ENCODE data around the gene CARD16.
A peak's percentile ranks its signal among the peaks of the same experiment; 100 is the strongest.
"Not testable (repeated sequence)": the region's sequence is repeated elsewhere in the genome, so short reads cannot be mapped to it uniquely, and the experiment has no call there.

The CARD16 gene

DNA sequence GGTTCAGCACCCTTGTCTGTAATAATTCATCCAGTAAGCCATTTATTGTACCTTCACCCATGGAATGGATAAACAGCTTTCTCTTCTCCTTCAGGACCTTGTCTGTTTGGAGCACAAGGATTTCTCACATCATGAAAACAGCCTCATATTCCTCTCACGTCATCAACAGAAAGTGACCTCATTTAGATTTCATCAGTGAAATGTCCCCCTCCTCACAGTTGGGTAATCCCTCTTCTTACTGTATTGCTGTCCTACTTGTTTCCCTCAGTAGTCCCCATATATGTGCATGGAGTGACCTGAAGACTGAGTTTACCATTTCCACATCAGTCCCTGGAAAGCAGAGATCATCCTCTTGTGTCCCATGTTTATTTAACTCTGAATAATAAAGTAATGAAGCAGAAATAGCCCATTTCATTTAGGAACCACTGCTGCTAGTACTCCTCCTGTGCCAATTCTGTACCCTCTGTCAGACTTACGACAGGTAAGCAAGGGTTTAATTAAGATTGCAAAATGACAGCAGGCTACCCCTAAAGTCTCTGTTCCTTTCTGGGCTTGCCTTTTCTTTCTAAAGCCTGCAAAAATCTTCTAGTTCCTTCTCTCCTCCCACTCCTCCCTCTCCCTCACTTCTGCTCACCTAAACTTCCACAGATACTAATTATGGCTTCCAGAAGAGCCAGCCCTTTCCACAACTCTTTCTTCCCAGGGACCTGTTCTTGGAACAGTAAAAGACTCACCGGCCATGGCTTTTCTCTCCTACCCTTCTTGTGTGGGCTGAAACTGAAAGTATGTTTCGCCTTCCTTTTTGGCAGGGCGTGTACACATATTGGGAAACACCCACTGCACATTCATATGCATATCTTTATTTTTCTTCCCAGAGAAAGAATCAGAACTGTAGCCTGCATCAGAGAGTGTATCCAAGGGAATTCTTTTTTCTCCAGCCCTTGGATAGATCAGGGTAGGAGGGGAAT, at the start of gene CARD16:
CARD16 (minus strand) TSS at position 779 of the 968 bp plus-strand sequence; CDS start at position 741, 38 bp downstream.
- Mint-ChIP-seq H3K4me3 (peak within 1 kb of the TSS; percentile 88), H3K4me1 (peaks cover 46% of the 10 kb centered on the region), H3K27ac (peak within 1 kb of the TSS; percentile 97), H3K36me3 (peaks cover 16% of the 10 kb centered on the region)
- H3K9me3 Mint-ChIP-seq, H3K27me3 Mint-ChIP-seq: not testable (repeated sequence)
- ATAC-seq: peak; percentile 91

DNA sequence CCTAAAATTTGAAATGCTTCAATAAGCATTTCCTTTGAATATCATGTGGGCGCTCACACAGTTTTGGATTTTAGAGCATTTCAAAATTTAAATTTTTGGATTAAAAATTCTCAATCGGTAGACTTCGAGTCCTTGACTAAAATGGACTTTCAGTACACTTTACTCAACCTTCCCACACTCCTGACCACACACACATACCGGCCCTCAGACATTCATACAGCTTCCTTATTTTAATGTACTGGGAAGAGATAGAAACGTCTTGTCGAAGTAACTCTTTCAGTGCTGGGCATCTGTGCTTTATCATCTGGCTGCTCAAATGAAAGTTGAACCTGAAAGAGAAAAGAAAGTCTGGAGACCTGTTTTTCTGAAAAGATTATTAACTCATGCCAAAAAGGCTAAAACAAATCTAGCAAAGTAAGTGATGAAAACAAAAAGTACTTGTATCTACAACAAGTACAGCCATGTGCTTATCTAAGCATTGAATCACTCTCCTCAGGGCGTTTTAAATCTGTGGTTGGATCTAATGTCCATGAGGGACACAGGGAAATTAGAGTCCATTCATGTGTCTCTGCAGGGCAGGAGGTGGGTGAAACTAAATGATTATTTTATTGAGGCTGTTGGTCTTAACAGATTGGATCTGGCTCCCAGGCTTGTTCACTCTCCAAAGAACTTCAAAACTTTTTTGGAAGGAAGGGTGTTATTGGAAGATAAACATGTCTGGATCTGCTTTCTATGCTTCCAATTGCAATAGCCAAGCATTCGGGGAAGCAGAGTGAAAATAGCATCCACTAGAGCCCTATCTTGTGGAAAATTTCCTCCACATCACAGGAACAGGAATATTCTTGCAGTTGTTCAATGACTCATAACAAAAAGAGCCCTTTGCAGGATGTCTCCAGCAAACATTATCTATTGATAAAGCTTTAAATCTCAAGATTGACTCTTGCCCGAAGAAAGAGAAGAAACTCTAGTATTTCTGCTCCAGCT, 47.4 kb upstream of the CARD16 start:
- H3K27me3 Mint-ChIP-seq: peaks cover 8% of the 10 kb centered on the region
- no peaks in the 10 kb centered on the region for H3K9me3 Mint-ChIP-seq
- ATAC-seq: no peak
- H3K4me1 Mint-ChIP-seq: no peaks in the 10 kb centered on the region
- no peaks in the 10 kb centered on the region for H3K36me3 Mint-ChIP-seq
- no peak overlapping the region for H3K27ac Mint-ChIP-seq
- no peak overlapping the region for H3K4me3 Mint-ChIP-seq

DNA sequence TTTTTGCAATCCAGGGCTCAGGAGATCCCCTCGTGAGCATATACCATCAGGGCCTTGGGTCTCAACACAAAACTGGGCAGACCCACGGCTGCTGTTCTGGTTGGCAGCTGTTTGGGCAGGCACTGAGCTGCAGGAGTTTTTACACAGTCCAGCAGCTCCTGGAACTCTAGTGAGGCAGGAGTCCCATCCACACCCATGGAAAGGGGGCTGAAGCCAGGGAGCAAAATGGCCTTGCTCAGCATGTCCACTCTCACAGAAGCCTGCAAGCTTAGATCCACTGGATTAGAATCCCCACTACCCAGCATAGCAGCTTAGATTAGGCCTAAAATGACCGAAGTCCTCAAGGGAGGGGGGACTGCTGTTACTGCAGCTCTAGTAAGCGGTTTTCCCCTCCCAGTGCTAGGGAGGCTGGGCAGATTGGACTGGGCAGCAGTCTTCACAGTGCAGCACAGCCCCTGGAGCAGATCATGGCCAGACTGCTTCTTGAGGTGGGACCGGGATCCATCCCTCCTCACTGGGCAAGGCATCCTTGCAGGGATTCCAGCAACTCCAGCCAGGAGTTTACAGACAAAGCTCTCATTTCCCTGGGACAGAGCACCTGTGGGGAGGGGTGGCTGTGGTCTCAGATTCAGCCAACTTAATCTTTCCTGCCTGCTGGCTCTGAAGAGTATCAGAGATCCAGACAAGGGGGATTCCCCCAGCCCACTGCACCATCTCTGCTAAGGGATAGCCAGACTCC, 36.4 kb upstream of the CARD16 start:
- H3K4me3 Mint-ChIP-seq: no peak overlapping the region
- H3K4me1 Mint-ChIP-seq: peaks cover 15% of the 10 kb centered on the region
- peaks cover 58% of the 10 kb centered on the region for H3K27me3 Mint-ChIP-seq
- no peak for ATAC-seq
- no peaks in the 10 kb centered on the region for H3K9me3 Mint-ChIP-seq
- H3K27ac Mint-ChIP-seq: no peak overlapping the region
- no peaks in the 10 kb centered on the region for H3K36me3 Mint-ChIP-seq

GRCh38 chr11:105080171-105080906, 35.2 kb upstream of the CARD16 start:
- H3K4me3 Mint-ChIP-seq, H3K27ac Mint-ChIP-seq: not testable (repeated sequence)

GRCh38 chr11:105078283-105078682, 33.1 kb upstream of the CARD16 start:
- no peak for ATAC-seq
- Mint-ChIP-seq H3K36me3 (no peaks in the 10 kb centered on the region), H3K27ac (no peak overlapping the region), H3K9me3 (no peaks in the 10 kb centered on the region), H3K4me3 (no peak overlapping the region), H3K4me1 (peaks cover 15% of the 10 kb centered on the region), H3K27me3 (peaks cover 57% of the 10 kb centered on the region)

More at GRCh38 chr11:105080171-105080906, 35.2 kb upstream of the CARD16 start:
- peaks cover 15% of the 10 kb centered on the region for H3K4me1 Mint-ChIP-seq
- not testable (repeated sequence) for H3K36me3 Mint-ChIP-seq, H3K9me3 Mint-ChIP-seq, ATAC-seq
- peaks cover 60% of the 10 kb centered on the region for H3K27me3 Mint-ChIP-seq

- ATAC-seq, H3K27ac Mint-ChIP-seq, H3K36me3 Mint-ChIP-seq, H3K9me3 Mint-ChIP-seq, H3K4me3 Mint-ChIP-seq: not testable (repeated sequence)
- Mint-ChIP-seq H3K27me3 (peaks cover 47% of the 10 kb centered on the region), H3K4me1 (peaks cover 15% of the 10 kb centered on the region)
Measured at GRCh38 chr11:105077141-105077790, 32.1 kb upstream of the CARD16 start.

GRCh38 chr11:105074166-105074530, 29.0 kb upstream of the CARD16 start:
- no peak overlapping the region for H3K4me3 Mint-ChIP-seq
- ATAC-seq: no peak

GRCh38 chr11:105073456-105074165, 28.5 kb upstream of the CARD16 start:
- H3K4me3 Mint-ChIP-seq: no peak overlapping the region
- no peak overlapping the region for H3K27ac Mint-ChIP-seq
- no peaks in the 10 kb centered on the region for H3K36me3 Mint-ChIP-seq
- no peaks in the 10 kb centered on the region for H3K9me3 Mint-ChIP-seq
- peaks cover 20% of the 10 kb centered on the region for H3K27me3 Mint-ChIP-seq
- no peaks in the 10 kb centered on the region for H3K4me1 Mint-ChIP-seq
- ATAC-seq: no peak

More at GRCh38 chr11:105074166-105074530, 29.0 kb upstream of the CARD16 start:
- H3K27me3 Mint-ChIP-seq: peaks cover 26% of the 10 kb centered on the region
- no peaks in the 10 kb centered on the region for H3K9me3 Mint-ChIP-seq
- no peak overlapping the region for H3K27ac Mint-ChIP-seq
- H3K36me3 Mint-ChIP-seq: no peaks in the 10 kb centered on the region
- no peaks in the 10 kb centered on the region for H3K4me1 Mint-ChIP-seq

GRCh38 chr11:105072080-105072479, 26.9 kb upstream of the CARD16 start:
- not testable (repeated sequence) for H3K27me3 Mint-ChIP-seq, ATAC-seq

DNA sequence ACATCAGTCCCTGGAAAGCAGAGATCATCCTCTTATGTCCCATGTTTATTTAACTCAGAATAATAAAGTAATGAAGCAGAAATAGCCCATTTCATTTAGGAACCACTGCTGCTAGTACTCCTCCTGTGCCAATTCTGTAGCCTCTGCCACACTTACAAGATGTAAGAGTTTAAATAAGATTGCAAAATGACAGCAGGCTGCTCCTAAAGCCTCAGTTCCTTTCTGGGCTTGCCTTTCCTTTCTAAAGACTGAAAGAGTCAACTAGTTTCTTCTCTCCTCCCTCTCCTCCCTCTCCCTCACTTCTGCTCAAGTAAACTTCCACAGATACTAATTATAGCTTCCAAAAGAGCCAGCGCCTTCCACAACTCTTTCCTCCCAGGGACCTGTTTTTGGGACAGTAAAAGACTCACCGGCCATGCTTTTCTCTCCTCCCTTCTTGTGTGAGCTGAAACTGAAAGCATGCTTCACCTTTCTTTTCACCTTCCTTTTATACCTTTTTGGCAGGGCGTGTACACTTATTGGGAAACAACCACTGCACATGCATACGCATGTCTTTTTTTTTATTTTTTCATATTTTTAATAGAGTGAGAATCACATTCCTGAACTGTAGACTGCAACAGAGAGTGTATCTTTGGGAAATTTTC, 26.1 kb upstream of the CARD16 start:
- no peaks in the 10 kb centered on the region for H3K27me3 Mint-ChIP-seq
- H3K27ac Mint-ChIP-seq: no peak overlapping the region
- ATAC-seq: no peak

More at GRCh38 chr11:105072080-105072479, 26.9 kb upstream of the CARD16 start:
- H3K4me3 Mint-ChIP-seq, H3K36me3 Mint-ChIP-seq, H3K27ac Mint-ChIP-seq, H3K9me3 Mint-ChIP-seq, H3K4me1 Mint-ChIP-seq: not testable (repeated sequence)

GRCh38 chr11:105070306-105070705, 25.2 kb upstream of the CARD16 start:
- Mint-ChIP-seq H3K36me3 (no peaks in the 10 kb centered on the region), H3K4me3 (no peak overlapping the region), H3K9me3 (no peaks in the 10 kb centered on the region), H3K27ac (no peak overlapping the region), H3K4me1 (no peaks in the 10 kb centered on the region), H3K27me3 (no peaks in the 10 kb centered on the region)
- ATAC-seq: no peak

More for the DNA sequence above, 26.1 kb upstream of the CARD16 start:
- Mint-ChIP-seq H3K4me1 (no peaks in the 10 kb centered on the region), H3K4me3 (no peak overlapping the region), H3K36me3 (no peaks in the 10 kb centered on the region), H3K9me3 (no peaks in the 10 kb centered on the region)

GRCh38 chr11:105069749-105070148, 24.6 kb upstream of the CARD16 start:
- ATAC-seq, H3K4me3 Mint-ChIP-seq: not testable (repeated sequence)

More at GRCh38 chr11:105069749-105070148, 24.6 kb upstream of the CARD16 start:
- not testable (repeated sequence) for H3K4me1 Mint-ChIP-seq, H3K27ac Mint-ChIP-seq, H3K27me3 Mint-ChIP-seq, H3K36me3 Mint-ChIP-seq, H3K9me3 Mint-ChIP-seq

Measured in stimulated activated memory B cell treated with anti-CD40 and anti-IgM and Interleukin-4, amounts not matched to agents 10 μg/mL and 1 μg/mL and 100 μg/mL, for 72 hours (primary cell).